DND-41 (cell line): ENCODE measurements around the gene VPS37B.

ENCODE experiments used
- EZH2 ChIP-seq: IDR thresholded peaks from 3 replicates; pipeline ENCODE4 v1.6.1; 2012; ENCODE audit warnings: borderline replicate concordance, low read depth, mild to moderate bottlenecking, moderate library complexity, low read length, inconsistent platforms; ENCODE audit not compliant: severe bottlenecking
- TF ChIP-seq, protein P1 (sequence below): IDR thresholded peaks from 2 replicates; pipeline ENCODE4 v1.5.1; 2012; ENCODE audit warnings: borderline replicate concordance, low read length, moderate library complexity, mild to moderate bottlenecking; ENCODE audit not compliant: poor library complexity, severe bottlenecking; ENCODE audit errors: extremely low read depth

- TF ChIP-seq, protein P1, sequence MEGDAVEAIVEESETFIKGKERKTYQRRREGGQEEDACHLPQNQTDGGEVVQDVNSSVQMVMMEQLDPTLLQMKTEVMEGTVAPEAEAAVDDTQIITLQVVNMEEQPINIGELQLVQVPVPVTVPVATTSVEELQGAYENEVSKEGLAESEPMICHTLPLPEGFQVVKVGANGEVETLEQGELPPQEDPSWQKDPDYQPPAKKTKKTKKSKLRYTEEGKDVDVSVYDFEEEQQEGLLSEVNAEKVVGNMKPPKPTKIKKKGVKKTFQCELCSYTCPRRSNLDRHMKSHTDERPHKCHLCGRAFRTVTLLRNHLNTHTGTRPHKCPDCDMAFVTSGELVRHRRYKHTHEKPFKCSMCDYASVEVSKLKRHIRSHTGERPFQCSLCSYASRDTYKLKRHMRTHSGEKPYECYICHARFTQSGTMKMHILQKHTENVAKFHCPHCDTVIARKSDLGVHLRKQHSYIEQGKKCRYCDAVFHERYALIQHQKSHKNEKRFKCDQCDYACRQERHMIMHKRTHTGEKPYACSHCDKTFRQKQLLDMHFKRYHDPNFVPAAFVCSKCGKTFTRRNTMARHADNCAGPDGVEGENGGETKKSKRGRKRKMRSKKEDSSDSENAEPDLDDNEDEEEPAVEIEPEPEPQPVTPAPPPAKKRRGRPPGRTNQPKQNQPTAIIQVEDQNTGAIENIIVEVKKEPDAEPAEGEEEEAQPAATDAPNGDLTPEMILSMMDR = no peak
- no peak for TF ChIP-seq EZH2
These were observed 23.8 kb downstream of the VPS37B start for GRCh38 chr12:122871851-122872780.
